SHP77 treated with DMSO at 0.1 percent for 48 hours (cell line): ENCODE data around the gene EXOC4.

Experiments
- DNase-seq: peaks from one replicate; lab custom pipeline; 2025; lab: John Stamatoyannopoulos, UW

Gene EXOC4

DNA sequence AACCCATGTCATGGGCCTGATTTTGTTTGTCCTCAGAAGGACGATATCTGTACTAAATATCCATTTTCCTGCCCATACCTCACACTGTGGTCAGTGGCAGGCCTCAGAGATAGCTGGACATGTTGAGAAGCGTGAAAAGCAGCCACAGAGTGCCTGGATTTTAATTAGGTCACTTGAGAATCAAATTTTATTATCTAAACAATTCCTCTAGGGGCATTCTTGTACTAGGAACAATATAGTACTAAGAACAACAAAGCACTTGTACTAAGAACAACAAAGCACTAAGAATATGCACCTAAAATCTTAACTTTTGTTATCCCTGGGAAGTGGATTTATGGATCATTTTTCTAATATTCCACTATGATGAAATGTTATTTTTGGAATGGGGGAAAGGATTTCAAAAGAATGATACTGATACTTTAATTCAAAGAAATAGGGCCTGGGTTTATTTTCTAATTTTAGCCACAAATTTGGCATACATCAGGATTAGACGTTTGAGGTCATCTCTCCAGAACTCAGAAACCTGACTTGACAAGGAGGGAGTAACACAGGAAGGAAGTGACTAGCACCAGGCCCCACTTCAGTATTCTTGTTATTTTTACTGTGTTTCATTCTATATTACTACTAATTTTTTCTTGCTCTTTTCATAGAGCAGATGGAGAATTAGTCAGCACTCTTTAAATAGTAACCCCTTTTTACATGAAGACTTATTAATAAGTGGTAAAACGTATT, 112.2 kb downstream of the EXOC4 start:
- DNase-seq: no peak

DNA sequence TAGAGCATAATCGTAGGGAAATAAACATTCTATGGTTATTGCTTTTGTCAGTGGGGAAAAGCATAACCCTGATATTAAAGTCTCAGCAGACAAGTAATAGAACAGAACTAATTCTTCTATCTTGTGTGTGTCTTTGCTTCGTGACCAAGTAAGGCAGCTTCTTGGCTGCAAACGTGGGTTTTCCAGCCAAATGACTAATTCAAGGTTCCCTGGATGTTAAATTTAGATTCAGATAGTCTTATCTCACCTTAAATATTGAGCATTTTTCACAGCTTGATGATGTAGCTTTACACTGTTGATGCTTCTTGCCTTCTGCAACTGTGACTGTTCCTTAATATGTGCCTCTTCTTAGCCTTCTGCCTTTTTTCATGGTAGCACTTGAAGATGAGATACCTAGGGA, 113.0 kb downstream of the EXOC4 start:
- no peak for DNase-seq

DNA sequence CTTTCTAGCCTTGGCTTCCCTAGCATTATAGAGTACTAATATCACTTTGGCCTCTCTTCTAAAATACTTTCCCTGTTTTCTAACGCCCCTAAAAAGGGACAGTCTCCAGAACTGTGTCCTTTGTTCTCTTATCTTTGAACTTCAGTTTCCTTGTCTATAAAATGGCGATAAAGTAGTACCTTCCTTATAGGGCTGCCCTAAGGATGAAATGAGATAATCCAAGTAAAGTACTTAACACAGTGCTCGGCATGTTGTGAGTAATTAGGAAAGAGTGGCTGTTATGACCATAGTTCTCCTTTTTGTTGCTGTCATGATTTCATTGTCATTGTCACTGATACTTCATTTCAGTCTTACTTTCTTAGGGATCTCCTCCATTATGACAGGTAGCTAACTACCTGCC, 114.7 kb downstream of the EXOC4 start:
- no peak for DNase-seq

DNA sequence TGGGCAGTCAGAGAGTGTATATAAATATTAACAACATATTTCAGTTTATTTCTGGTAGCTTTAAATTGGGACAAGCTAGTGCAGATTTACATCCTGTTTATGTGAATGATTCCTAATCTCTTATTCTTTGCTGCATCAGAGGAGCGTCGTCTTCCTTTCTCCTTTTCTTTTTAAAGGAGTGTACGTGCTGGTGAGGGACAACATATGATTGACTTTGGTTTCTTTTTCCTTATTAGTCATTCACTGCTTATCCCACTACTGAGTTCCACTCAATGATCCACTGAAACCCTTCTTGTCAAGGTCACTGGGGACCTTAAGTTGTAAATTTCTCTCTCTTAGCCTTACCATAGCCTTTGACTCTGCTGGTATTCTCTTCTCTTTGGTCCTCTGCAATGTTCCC, 116.3 kb downstream of the EXOC4 start:
- DNase-seq: no peak

DNA sequence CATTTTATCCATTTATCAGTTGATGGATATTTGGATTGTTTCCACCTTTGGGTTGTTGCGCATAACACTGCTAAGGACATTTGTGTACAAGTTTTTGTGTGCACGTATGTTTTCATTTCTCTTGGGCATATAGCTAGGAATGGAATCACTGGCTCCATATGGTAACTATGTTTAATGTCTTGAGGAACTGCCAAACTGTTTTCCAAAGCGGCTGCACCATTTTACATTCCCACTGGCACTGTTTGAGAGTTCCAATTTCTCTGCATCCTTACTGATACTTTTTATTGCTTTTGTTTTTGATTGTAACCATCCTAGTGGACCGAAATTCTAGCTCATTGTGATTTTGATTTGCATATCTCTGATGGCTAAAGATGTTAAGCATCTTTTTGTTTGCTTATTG, 118.7 kb downstream of the EXOC4 start:
- no peak for DNase-seq

DNA sequence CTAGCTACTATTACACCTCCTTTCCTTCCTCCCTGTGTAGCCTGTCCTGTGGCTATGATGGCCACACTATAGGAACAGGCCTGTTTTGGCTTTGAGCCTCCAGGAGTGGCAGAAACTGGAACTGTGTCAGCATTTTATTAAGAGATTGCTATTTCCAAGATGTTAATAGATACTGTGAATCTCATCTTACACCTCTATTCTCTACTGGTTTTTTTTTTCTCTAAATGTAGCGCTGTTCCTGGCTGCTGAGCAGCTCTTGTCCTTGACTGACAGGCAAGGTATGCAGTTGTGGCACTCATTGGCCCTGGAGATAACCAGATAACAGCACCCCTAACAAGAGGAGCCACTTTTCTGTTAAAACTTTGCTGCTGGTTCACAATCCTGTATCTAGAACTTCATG, 119.5 kb downstream of the EXOC4 start:
- no peak for DNase-seq

DNA sequence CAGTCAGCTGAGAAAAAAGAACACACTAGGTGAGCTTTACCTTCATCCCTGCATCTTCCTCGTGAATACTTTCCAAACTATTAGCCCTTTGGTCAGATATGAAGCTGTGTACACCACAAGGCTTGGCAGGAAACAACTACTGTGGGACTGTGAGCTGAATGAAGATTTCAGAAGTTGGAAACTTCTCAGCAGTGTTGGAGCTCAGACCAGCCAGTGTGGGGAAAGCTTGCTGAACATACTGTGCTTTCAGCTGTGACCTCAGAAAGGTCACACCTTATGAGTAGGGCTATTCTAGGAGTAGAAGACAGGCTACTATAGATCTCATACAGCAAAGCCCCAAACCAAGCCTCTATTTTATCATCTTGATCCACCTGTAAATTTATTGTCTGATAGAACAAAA, 123.6 kb downstream of the EXOC4 start:
- no peak for DNase-seq

DNA sequence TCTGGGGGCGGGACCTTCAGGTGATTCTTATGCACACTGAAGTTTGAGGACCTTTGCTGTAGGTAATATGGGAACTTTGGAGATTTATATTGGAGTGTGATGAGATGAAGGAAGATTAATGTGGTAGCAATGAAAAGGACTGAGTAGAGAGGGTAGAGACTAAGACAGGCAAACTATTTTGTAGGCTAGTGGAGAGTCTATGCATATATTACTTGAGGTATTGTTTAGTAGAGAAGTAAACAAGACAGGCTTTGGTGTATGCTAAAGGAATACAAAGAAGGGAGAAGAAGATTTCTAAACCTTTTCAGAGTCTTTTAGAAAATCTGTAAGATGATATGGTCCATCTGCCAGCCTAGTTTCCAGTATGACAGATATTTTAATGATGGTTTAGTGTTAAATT, 129.1 kb downstream of the EXOC4 start:
- no peak for DNase-seq

DNA sequence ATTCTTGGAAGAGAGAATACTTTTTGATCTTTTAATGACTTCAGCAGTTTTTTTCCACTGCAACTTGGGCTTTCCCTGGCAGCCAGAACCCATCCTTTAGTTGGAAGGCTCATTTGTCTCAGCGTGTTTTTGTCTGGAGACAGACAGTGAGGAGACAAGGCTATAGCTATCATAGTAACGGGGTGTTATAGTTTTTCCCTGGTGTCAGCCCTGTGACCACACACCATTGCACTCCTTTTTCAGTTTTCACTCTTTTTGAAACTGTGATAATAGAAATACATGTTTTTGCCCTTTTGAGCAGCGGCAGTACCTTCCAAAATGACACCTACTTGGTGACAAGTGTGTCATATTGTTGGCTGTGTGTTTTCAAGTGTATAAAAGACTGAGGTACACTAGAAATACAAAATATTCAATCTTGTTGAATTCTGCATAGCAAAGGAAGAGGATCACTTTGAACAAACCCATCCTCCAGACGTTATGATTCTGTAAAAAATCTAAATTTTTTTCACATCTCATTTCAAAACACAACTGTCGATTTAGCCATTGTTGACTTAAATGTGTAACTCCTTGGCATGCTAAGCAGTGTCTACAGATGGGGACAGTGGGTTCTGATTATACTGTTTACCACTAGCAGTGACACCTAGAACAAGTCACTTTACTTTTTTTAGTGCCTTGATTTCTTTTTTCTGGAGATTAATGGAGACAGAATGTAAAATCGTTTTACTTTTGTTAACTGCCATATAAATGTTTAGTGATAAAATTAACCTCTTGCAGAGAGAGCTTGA, 130.1 kb downstream of the EXOC4 start:
- DNase-seq: no peak

DNA sequence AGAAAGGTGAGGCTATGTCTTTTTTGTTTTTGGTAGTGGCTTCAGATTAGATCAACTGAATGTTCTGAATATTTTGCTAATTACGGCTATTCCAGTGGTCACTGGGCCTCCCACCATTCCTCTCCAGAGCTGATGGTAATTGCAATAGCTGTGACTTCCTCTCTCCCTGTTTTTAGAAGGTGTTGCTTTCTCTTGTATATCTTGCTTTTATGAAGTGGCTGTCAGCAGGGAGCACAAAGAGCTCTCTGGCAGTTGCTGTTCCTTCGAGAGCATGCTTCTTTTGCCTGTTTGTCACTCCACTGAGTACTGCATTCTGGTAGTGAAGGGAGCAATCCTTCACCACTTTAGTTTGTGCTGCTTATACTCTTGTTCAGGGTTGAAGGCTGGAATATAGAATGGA, 133.3 kb downstream of the EXOC4 start:
- DNase-seq: no peak

DNA sequence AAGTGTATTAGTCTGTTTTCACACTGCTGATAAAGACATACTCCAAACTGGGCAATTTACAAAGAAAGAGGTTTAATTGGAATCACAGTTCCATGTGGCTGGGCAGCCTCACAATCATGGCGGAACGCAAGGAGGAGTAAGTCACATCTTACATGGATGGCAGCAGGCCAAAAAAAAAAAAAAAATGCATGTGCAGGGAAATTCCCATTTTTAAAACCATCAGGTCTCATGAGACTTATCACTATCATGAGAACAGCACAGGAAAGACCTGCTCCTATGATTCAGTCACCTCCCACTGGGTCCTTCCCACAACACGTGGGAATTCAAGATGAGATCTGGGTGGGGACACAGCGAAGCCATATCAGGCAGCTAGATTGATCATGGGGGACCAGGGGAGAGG, 136.8 kb downstream of the EXOC4 start:
- no peak for DNase-seq

DNA sequence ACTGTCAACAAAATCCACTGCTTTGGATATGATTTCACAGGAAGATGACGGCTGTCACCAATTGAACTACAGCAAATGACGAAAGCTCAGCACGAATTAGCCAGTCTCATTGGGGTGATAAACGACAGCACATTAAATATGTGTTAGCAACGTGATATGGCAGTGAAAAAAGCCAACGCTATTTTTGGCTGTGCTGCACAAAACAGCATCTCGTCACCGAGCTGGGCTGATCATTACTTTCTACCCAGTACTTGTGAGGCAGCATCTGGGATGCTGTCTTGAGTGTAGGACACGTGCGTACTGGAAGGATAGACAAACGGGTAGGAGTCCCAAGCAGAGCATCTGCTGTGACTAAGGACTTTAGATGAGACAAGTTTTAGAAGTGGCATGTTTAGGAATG, 138.3 kb downstream of the EXOC4 start:
- DNase-seq: no peak

DNA sequence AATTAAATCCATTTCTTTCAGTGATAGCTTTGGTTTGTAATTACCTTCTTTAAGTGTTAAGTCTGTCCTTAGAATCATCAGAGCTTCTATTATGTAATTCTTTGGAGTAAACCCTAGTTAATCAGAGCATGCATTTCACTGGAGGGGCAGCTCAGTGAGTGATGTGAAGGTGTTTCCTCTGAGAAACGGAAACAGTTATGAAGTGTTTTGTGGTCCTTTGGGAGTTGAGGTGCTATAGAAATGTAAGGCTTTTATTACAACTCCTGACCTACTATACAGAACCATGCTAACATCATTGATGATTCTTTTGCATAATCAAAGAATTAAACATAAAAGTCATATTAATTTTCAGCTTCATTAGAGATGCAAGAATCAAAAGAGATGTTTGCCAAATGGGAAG, 141.5 kb downstream of the EXOC4 start:
- DNase-seq: no peak

DNA sequence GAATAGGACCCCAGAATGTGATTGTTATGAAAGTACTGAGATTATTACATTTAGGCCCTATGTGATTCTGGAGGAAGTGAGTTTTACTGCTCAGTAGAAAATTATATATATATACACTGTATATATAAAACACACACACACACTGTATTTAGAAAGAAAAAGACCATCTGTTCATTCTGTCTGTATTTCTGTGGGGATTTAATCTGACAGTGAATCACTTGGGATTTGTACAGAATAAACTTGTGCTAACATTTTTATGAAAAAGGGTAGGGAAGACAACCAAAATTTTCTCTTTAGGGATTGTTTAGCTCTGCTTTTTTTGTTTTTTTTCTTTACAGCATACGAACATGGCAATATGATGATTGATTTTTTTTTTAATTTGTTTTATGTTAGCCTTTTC, 142.7 kb downstream of the EXOC4 start:
- no peak for DNase-seq

DNA sequence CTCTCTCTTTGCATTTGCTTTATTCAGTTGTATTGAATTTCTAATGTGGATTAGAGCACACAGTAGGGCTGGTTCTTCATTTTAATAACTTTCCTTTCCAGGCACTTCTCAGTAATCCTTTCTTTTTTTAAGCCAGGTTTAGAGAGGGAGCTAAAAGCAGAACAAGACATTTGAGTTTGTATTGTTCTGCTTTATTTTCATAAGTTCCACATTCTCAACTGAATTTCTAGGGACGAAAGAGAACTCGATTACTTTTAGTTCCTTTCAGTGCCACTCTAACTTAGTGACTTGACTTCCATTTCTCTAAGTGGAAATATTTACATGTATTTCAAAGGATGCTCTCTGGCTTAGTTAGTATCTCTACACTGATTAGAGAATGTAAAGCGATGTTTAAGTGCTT, 145.6 kb downstream of the EXOC4 start:
- DNase-seq: no peak

DNA sequence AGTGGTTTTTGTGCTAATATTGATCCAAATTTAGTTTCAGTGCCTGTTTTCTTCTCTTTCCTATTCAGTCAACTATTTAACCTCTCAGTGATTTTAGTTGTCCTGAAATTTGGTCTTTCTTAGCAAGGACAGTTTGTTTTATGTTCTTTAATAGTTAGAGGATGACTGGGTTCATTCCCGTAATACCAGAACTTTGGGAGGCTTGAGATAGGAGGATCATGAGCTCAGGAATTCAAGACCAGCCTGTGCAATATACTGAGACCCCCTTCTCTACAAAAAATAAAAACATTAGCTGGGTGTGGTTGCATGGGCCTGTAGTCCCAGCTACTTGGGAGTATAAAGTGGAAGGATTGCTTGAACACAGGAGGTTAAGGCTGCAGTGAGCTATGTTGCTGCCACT, 148.3 kb downstream of the EXOC4 start:
- DNase-seq: no peak

DNA sequence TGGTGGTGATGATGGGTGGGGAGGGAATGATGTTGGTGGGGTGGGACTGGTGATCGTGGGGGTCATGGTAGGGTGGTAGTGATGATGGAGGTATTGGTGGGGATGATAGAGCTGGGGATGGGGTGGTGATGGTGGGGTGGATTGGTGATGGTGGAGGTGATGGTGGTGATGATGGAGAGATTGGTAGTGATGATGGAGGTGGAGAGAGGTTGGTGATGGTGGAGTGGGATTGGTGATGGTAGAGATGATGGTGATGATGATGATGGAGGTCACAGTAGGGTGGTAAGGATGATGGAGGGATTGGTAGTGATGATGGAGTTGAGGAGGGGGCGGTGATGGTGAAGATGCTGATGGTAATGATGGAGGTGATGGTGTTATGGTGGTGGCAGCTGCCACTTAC, 155.3 kb downstream of the EXOC4 start:
- no peak for DNase-seq

DNA sequence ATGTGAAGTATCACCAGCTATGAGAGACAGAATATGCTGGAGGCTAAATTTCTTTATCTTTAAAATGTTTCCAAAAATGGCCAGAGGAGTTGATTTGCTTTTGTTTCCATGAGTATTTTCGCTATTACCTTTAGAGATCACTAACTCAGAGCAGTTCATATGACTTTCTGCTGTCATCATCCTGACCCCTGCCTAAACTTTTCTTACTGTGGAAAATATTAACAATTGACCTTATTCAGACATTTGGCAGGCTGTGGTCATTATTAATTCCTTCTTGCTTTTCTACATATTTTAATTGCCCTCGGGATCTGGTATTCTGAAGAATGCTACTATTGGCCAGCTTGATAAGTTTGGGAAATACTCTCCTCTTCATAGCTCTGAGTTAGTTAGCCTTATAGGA, 156.5 kb downstream of the EXOC4 start:
- DNase-seq: no peak

DNA sequence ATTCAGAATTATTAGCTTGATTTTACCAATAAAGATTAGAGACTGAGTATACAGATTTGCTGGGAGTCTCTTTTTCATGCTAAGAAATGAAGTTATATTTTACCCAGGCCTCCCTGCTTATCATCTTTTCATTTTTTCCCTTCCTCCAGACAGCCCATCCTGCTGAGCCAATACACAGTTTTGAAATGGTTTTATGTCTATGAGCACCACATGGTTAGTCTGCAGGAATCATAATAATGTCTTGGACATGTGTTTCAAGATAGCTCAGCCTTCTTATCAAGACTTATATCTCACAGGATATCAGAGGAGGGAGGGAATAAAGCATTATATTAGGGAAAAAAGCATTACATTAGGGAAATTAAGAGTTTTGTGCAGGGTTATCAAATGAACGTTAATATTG, 157.1 kb downstream of the EXOC4 start:
- DNase-seq: no peak

DNA sequence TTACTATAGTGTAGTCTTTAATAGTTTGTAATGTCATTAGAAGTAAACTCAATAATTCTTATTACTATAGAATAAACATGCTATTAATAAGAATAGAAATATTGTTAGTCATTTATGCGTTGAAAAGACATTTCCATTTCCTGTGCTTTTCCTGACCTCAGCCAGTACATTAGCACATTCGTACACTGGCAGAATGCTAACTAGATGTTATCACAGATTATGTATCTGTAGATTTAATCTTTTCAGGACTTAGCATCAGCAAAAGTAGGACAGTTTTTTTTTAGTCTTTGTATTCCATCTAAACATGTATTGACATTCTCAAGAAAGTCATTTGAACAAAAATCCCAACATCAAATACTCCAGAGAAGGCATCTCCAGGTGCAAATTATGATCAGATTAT, 158.5 kb downstream of the EXOC4 start:
- no peak for DNase-seq

DNA sequence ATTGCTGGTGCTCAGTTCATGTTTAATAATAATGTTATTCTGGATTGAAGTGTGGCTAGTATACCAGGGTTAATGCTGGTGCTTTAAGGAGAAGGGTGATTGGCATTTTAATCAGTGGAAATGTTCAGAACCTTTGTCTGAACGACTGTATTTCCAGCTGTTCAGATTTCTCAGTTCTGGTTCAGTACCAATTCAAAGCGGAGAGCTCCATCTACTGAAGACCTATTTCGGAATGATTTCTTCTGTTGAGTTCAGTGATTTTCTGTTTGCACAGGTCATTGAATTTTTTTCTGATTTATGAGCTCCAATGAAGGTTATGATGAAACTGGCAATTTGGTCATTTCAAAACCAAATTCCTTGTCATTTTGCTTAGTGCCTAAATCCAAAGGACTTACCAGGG, 160.1 kb downstream of the EXOC4 start:
- DNase-seq: no peak

DNA sequence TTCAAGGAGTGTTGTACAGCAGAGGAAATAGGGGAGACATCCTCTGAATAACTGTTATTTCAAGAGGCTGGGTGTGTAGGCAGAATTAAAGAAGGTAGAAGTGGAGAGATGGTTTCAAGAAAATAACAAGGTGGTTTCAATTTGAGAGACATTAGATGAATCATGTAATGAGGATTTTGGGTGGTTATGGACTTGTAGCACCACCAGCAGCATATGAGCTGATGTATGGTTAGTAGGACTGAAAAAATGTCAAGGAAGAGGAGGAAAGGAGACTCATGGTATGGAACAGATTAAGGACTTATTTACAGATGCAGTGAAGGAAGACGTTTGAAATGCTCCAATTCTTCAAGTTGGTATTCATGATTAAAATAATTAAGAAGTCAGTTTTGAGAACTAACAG, 166.2 kb downstream of the EXOC4 start:
- DNase-seq: no peak

DNA sequence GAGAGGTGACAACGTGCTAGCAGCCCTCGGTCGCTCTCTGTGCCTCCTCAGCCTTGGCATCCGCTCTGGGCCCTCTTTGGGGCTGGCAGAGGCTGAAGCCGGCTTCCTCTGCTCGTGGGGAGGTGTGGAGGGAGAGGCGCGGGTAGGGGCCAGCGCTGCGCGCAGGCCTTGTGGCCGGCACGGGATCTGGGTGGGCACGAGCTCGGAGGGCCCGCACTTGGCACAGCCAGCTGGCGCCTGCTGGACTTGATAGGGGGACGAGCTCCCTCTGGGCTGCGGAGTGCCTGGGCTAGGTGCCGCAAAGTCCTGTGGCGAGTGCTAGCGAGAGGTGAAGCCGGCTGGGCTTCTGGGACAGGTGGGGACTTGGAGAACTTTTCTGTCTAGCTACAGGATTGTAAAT, 170.7 kb downstream of the EXOC4 start:
- no peak for DNase-seq

DNA sequence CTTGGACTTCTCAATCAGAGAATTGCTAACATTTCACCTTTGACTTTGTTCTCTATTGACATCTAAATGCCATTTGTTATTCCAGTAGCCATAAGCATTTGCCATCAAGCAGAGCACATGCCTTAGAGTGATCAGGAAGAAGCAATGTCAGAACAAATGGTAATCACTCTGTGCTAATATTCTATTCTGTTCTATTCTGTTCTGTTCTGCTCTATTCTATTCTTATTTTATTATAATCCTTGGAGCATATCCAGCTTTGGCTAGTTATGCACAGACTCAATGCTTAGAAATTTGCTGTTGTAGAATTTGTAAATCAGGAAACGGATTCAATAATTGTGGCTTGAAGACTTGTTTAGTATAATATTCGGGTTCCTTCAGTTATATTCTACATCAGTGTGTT, 175.4 kb downstream of the EXOC4 start:
- DNase-seq: no peak
